ENCODE data around the gene DMRTB1. TPM values are rescaled to one million over a fixed set of nuclear protein-coding genes. Genes with fewer than 3 reads are reported as not detected.

The DMRTB1 gene
- total and polyA plus RNA-seq, 12 donors: not detected

DNA sequence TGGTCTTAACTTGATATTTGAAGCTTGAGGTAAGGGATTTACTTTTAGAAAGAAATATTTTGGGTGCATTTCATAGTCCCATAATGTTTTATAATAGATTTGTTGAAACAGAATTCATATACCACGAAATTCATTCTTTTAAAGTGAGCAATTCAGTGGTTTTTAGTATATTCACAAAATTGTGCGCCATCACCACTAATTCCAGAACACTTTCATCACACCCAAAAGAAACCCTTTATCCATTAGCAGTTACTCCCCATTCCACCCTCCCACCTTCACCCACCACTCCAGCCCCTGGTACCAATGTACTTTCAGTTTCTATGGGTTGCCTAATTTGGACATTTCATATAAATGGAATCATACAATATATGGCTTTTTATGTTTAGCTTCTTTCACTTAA lies 38.9 kb upstream of the DMRTB1 start:
- intact Hi-C loops (cut with DNase I): no loop called here
- Histone ChIP-seq H3K27me3 (peaks cover 0 to 45% (median 36%) of the 10 kb centered on the region in 7 donors), H3K4me3 (no peak overlapping the region), H3K36me3 (no peaks in the 10 kb centered on the region), H3K27ac (no peak overlapping the region), H3K9me3 (peaks cover 0 to 12% (median 0%) of the 10 kb centered on the region in 11 donors), H3K4me1 (no peaks in the 10 kb centered on the region)
- WGBS, 2 donors: 83 to 90% methylated on average over 2 of the region's 2 CpGs
- ATAC-seq (no peak), DNase-seq (no peak)
- TF ChIP-seq, protein P1, sequence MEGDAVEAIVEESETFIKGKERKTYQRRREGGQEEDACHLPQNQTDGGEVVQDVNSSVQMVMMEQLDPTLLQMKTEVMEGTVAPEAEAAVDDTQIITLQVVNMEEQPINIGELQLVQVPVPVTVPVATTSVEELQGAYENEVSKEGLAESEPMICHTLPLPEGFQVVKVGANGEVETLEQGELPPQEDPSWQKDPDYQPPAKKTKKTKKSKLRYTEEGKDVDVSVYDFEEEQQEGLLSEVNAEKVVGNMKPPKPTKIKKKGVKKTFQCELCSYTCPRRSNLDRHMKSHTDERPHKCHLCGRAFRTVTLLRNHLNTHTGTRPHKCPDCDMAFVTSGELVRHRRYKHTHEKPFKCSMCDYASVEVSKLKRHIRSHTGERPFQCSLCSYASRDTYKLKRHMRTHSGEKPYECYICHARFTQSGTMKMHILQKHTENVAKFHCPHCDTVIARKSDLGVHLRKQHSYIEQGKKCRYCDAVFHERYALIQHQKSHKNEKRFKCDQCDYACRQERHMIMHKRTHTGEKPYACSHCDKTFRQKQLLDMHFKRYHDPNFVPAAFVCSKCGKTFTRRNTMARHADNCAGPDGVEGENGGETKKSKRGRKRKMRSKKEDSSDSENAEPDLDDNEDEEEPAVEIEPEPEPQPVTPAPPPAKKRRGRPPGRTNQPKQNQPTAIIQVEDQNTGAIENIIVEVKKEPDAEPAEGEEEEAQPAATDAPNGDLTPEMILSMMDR (IDR thresholded peaks at IDR 0.05): no peak

DNA sequence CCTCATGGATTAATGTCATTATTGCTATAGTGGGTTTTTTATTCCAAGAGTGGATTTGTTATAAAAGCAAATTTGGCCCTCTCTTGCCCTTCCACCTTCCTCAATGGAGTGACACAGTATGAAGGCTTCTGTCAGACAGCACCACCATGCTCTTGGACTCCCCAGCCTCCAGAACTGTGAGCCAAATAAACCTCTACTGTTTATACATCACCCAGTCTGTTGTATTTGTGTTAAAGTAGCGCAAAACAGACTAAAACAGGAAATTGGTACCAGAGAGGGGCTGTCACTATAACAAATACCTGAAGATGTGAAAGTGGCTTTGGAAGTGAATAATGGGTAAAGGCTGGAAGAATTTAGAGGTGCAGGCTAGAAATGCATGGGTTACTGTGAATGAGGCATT lies 38.0 kb upstream of the DMRTB1 start:
- no peaks in the 10 kb centered on the region for H3K36me3 ChIP-seq
- DNase-seq (no peak), ATAC-seq (no peak)
- H3K4me1 ChIP-seq: no peaks in the 10 kb centered on the region
- TF ChIP-seq, protein P1 (IDR thresholded peaks at IDR 0.05): no peak
- 90 to 92% methylated on average over 1 of the region's 1 CpG for WGBS, 2 donors
- no peak overlapping the region for H3K27ac ChIP-seq
- intact Hi-C loops (cut with DNase I): no loop called here
- H3K27me3 ChIP-seq: peaks cover 0 to 45% (median 37%) of the 10 kb centered on the region in 7 donors
- peaks cover 0 to 12% (median 0%) of the 10 kb centered on the region in 11 donors for H3K9me3 ChIP-seq
- H3K4me3 ChIP-seq: no peak overlapping the region

DNA sequence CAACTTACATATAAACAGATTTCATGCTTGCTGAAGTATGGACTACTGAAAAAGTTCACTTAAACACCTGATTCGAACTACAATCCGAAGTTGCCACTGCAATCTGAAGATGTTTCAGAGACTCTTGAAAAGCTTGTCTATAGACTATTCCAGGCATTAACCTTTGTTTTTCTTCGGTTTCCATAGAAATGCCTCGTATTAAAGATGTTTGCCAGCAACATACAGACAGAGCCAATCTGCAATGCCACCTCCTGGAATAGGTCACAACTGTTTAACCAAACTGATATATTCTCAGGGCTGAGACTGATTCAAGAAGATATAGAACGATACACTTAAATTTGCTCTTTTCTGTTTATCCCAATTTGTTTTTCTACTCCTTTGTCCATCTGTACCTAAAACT lies 28.9 kb upstream of the DMRTB1 start:
- 45 to 48% methylated on average over 5 of the region's 5 CpGs for WGBS, 2 donors
- Histone ChIP-seq H3K4me1 (no peaks in the 10 kb centered on the region), H3K9me3 (no peaks in the 10 kb centered on the region), H3K36me3 (no peaks in the 10 kb centered on the region), H3K4me3 (no peak overlapping the region), H3K27ac (no peak overlapping the region), H3K27me3 (peaks cover 0 to 33% (median 26%) of the 10 kb centered on the region in 7 donors)
- no peak for ATAC-seq
- intact Hi-C loops (cut with DNase I): no loop called here
- no peak for DNase-seq
- TF ChIP-seq, protein P1 (IDR thresholded peaks at IDR 0.05): no peak

DNA sequence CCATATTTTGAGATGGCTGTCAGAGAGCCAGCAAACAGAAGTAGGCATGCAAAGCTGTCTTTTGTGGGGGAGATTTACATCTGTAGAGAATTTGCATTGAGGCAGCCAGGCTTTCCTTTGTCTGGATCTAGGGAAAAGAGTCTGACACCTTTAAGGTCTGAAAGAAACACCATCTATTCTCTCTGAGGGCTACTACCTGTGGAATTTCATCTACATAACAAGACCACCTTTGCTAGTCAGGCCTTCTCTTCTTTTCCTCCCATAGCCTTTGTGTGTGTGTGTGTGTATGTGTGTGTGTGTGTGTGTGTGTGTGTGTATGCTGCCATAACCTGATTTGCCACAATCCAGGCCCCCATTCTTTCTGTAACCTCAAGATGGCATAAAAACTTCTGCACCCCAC lies 28.4 kb upstream of the DMRTB1 start:
- DNase-seq (no peak), ATAC-seq (no peak)
- no peaks in the 10 kb centered on the region for H3K9me3 ChIP-seq
- intact Hi-C loops (cut with DNase I): no loop called here
- peaks cover 0 to 36% (median 26%) of the 10 kb centered on the region in 7 donors for H3K27me3 ChIP-seq
- H3K4me1 ChIP-seq: no peaks in the 10 kb centered on the region
- no peak overlapping the region for H3K27ac ChIP-seq
- TF ChIP-seq, protein P1 (IDR thresholded peaks at IDR 0.05): no peak
- H3K36me3 ChIP-seq: no peaks in the 10 kb centered on the region
- H3K4me3 ChIP-seq: no peak overlapping the region
